Liver (tissue), 3 donors: ENCODE measurements around the gene PDE4C.

Experiments used
- GABPA ChIP-seq, 2 donors: IDR thresholded peaks in 1 of 2; conservative IDR thresholded peaks in 1 of 2; 2 replicates each; pipeline ENCODE4 v1.6.1; 2016; ENCODE audit warnings: antibody characterized with exemption in 2 of 2, mild to moderate bottlenecking in 1 of 2, moderate library complexity in 1 of 2
- JUND ChIP-seq, 2 donors: IDR thresholded peaks; 2 replicates each; pipeline ENCODE4 v1.6.1; 2016; ENCODE audit warnings: antibody characterized with exemption in 2 of 2
- TAF1 ChIP-seq: conservative IDR thresholded peaks from 2 replicates; pipeline ENCODE4 v1.6.1; 2016; ENCODE audit warnings: antibody characterized with exemption, mild to moderate bottlenecking
- TF ChIP-seq, protein P1 (sequence below): IDR thresholded peaks from 2 replicates; pipeline ENCODE4 v1.6.1; 2016; ENCODE audit warnings: antibody characterized with exemption, mild to moderate bottlenecking
- TF ChIP-seq, protein P2 (sequence below): fragments of 150-350 bp; IDR thresholded peaks from 2 replicates; pipeline ENCODE4 v1.5.1; 2017; ENCODE audit warnings: improper control_type of control experiment, low read depth, low read length; ENCODE audit not compliant: missing input control
- donor health status: healthy.
- donor health status: healthy.

DNA sequence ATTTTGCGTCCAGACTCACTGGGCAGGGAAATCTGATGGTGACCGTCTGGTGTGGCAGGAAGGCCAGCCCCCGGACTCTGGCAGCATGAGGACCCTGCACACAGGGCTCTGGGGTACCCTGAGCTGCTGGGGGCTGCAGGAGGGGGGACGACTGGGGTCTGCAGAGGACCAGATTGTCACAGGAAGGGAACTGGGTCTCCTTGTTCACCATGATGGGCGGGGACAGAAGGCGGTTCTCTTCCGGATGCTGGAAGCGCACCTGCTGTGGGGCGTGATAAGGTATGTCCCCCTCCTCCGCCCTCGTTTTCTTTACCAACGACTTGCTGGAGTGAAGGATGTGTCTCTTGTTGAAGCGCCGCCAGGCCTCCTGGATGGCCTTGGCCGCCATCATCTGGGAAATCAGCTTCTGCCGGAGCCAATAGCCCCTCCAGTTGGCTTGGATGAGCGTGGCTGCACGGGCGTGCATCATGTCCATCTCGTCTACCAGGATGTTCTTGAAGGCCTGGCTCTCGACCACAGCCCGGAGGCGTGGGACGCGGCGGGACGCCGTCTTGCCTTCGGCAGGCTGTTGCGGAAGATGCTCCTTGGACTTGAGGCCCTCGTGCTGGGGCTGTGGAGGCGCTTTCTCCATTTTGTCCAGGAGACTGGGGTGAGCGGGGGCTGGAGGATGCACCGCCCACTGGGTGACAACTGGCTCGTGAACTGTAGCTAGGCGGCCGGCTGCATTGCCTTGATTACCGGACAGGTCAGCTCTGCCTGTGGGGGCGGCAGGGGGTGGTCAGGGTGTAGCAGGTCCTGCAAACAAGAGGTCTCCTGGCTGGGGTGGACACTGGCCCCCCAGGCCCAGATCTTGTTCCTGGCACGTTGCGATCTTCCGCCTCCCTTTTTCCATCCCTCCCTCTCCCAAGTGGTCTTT lies 40.8 kb upstream of the PDE4C start:
- TF ChIP-seq, protein P1, sequence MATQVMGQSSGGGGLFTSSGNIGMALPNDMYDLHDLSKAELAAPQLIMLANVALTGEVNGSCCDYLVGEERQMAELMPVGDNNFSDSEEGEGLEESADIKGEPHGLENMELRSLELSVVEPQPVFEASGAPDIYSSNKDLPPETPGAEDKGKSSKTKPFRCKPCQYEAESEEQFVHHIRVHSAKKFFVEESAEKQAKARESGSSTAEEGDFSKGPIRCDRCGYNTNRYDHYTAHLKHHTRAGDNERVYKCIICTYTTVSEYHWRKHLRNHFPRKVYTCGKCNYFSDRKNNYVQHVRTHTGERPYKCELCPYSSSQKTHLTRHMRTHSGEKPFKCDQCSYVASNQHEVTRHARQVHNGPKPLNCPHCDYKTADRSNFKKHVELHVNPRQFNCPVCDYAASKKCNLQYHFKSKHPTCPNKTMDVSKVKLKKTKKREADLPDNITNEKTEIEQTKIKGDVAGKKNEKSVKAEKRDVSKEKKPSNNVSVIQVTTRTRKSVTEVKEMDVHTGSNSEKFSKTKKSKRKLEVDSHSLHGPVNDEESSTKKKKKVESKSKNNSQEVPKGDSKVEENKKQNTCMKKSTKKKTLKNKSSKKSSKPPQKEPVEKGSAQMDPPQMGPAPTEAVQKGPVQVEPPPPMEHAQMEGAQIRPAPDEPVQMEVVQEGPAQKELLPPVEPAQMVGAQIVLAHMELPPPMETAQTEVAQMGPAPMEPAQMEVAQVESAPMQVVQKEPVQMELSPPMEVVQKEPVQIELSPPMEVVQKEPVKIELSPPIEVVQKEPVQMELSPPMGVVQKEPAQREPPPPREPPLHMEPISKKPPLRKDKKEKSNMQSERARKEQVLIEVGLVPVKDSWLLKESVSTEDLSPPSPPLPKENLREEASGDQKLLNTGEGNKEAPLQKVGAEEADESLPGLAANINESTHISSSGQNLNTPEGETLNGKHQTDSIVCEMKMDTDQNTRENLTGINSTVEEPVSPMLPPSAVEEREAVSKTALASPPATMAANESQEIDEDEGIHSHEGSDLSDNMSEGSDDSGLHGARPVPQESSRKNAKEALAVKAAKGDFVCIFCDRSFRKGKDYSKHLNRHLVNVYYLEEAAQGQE, result no peak
- no peak for TF ChIP-seq TAF1
- TF ChIP-seq, protein P2, sequence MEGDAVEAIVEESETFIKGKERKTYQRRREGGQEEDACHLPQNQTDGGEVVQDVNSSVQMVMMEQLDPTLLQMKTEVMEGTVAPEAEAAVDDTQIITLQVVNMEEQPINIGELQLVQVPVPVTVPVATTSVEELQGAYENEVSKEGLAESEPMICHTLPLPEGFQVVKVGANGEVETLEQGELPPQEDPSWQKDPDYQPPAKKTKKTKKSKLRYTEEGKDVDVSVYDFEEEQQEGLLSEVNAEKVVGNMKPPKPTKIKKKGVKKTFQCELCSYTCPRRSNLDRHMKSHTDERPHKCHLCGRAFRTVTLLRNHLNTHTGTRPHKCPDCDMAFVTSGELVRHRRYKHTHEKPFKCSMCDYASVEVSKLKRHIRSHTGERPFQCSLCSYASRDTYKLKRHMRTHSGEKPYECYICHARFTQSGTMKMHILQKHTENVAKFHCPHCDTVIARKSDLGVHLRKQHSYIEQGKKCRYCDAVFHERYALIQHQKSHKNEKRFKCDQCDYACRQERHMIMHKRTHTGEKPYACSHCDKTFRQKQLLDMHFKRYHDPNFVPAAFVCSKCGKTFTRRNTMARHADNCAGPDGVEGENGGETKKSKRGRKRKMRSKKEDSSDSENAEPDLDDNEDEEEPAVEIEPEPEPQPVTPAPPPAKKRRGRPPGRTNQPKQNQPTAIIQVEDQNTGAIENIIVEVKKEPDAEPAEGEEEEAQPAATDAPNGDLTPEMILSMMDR, result no peak
- no peak for TF ChIP-seq GABPA (IDR thresholded peaks at IDR 0.05 in 1 of 2, conservative IDR thresholded peaks at IDR 0.05 in 1 of 2)
- TF ChIP-seq JUND (IDR thresholded peaks at IDR 0.05), result no peak
